ENCODE measurements around the gene RAB40AL. TPM values are rescaled to one million over a fixed set of nuclear protein-coding genes. Genes with fewer than 3 reads are reported as not detected.
"Not testable (repeated sequence)": the region's sequence is repeated elsewhere in the genome, so short reads cannot be mapped to it uniquely, and the experiment has no call there.

Gene RAB40AL
- total RNA-seq, 1 donor from 2014 or later: not detected

DNA sequence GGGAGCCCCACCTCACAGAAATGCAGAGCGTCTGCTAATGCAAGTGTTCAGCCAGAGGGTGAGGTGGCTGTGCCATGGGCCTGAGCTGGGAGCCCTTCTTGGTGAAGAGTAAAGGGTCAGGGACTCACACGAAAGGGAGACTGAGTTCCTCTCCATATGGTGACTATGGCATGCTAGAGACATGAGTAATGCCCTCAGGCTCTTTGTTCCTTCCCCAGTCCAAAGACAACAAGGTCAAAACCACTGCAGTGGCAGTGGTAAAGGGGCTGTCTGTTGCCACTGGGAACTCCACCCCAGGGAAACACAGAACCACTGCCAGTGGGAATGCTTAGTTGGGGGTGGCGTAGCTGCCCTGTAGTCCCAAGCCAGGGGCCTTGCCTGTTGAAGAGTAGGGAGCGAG, 22.4 kb downstream of the RAB40AL start:
- no peak for DNase-seq (ENCODE audit: low read depth)
- no peak overlapping the region for H3K4me3 ChIP-seq (ENCODE audit: low read depth, low read length)
- TF ChIP-seq, protein P1, sequence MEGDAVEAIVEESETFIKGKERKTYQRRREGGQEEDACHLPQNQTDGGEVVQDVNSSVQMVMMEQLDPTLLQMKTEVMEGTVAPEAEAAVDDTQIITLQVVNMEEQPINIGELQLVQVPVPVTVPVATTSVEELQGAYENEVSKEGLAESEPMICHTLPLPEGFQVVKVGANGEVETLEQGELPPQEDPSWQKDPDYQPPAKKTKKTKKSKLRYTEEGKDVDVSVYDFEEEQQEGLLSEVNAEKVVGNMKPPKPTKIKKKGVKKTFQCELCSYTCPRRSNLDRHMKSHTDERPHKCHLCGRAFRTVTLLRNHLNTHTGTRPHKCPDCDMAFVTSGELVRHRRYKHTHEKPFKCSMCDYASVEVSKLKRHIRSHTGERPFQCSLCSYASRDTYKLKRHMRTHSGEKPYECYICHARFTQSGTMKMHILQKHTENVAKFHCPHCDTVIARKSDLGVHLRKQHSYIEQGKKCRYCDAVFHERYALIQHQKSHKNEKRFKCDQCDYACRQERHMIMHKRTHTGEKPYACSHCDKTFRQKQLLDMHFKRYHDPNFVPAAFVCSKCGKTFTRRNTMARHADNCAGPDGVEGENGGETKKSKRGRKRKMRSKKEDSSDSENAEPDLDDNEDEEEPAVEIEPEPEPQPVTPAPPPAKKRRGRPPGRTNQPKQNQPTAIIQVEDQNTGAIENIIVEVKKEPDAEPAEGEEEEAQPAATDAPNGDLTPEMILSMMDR (IDR thresholded peaks at IDR 0.05; ENCODE audit: insufficient read depth, low read length, poor library complexity, severe bottlenecking): no peak

DNA sequence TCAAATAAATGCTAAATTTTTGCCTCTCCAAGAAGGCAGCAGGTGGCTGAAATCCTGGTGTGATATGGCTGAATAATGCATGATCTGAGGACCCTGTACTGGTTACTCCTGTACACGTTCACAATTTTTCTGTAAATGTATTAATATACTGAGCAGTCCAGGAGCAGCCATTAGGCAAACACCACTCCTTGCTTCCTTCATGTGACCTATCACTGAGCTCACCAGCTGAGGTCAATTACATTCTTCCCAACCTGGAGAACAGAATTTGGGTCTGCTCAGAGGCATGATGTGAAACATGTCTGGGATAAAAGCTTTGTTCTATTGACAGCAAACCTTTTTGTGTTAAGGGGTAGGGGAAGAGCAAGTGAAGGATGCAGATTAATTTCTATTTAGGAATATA, 26.9 kb downstream of the RAB40AL start:
- TF ChIP-seq, protein P1 (IDR thresholded peaks at IDR 0.05; ENCODE audit: insufficient read depth, low read length, poor library complexity, severe bottlenecking): no peak
- H3K36me3 ChIP-seq (ENCODE audit: control insufficient read depth, insufficient read depth, low read length): no peaks in the 10 kb centered on the region
- H3K4me3 ChIP-seq (ENCODE audit: low read depth, low read length): no peak overlapping the region
- peaks cover 3% of the 10 kb centered on the region for H3K27me3 ChIP-seq (ENCODE audit: control insufficient read depth, insufficient read depth, low read length)
- DNase-seq (ENCODE audit: low read depth): no peak

More for the DNA sequence above, 22.4 kb downstream of the RAB40AL start:
- no peaks in the 10 kb centered on the region for H3K36me3 ChIP-seq (ENCODE audit: control insufficient read depth, insufficient read depth, low read length)
- H3K27me3 ChIP-seq (ENCODE audit: control insufficient read depth, insufficient read depth, low read length): peaks cover 3% of the 10 kb centered on the region

DNA sequence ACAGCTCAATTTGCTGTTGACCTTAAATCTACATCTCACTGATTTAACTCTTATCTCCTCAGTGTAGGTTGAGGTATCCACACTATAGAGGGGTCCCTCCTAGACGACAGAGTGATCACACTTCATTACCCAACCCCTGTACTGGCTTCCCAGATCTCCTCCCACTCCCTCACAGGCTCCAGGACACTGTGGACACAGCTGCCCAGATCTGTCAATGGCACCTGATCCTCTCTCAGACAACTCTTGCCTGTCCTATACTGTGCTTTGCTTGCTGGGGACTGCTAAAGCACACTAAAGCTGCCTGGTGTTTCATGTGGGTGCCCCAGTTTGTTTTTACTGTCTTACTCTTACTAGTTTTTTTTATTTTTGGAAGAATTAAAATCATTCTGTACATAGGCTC, 27.9 kb downstream of the RAB40AL start:
- no peaks in the 10 kb centered on the region for H3K36me3 ChIP-seq (ENCODE audit: control insufficient read depth, insufficient read depth, low read length)
- no peak overlapping the region for H3K4me3 ChIP-seq (ENCODE audit: low read depth, low read length)
- DNase-seq (ENCODE audit: low read depth): no peak
- TF ChIP-seq, protein P1 (IDR thresholded peaks at IDR 0.05; ENCODE audit: insufficient read depth, low read length, poor library complexity, severe bottlenecking): no peak
- H3K27me3 ChIP-seq (ENCODE audit: control insufficient read depth, insufficient read depth, low read length): no peaks in the 10 kb centered on the region

DNA sequence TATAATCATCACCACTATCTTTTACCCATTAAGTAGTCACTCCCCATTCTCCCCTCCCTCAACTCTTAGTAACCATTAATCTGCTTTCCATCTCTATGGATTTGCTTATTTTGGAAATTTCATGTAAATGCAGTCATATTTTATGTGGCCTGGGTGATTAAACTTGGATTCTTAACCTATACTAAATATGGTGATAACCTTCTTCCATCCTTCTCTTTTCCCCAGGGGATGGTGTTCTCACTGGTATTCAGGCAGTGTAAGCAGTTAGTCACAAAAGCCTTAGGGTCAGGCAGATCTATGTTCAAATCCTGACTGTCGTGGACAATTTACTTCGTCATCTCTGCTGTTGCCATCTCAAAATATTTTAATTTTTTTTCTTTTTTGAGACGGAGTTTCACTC, 29.6 kb downstream of the RAB40AL start:
- no peak overlapping the region for H3K4me3 ChIP-seq (ENCODE audit: low read depth, low read length)
- DNase-seq (ENCODE audit: low read depth): no peak
- no peaks in the 10 kb centered on the region for H3K27me3 ChIP-seq (ENCODE audit: control insufficient read depth, insufficient read depth, low read length)
- TF ChIP-seq, protein P1 (IDR thresholded peaks at IDR 0.05; ENCODE audit: insufficient read depth, low read length, poor library complexity, severe bottlenecking): no peak
- no peaks in the 10 kb centered on the region for H3K36me3 ChIP-seq (ENCODE audit: control insufficient read depth, insufficient read depth, low read length)

DNA sequence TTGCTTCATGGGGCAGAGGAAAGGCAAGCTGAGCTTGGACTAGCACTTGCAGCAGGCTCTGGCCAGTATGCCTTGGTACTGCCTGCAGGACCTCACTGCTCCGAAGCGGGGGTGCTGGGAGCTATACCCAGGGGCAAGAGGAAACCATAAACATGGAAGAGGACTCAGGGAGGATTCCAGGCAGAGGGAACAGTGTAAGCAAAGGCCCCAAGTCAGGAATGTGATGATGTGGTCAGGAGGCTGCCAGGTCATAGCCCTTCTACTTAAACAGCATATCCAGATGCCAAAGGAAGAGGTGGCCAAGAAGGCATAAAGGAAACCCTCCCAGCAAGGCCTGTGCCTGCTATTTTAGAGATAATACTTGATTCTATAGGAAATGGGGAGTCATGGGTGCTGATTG, 31.1 kb downstream of the RAB40AL start:
- DNase-seq (ENCODE audit: low read depth): no peak
- H3K27me3 ChIP-seq (ENCODE audit: control insufficient read depth, insufficient read depth, low read length): no peaks in the 10 kb centered on the region
- no peak overlapping the region for H3K4me3 ChIP-seq (ENCODE audit: low read depth, low read length)
- TF ChIP-seq, protein P1 (IDR thresholded peaks at IDR 0.05; ENCODE audit: insufficient read depth, low read length, poor library complexity, severe bottlenecking): no peak
- H3K36me3 ChIP-seq (ENCODE audit: control insufficient read depth, insufficient read depth, low read length): no peaks in the 10 kb centered on the region

DNA sequence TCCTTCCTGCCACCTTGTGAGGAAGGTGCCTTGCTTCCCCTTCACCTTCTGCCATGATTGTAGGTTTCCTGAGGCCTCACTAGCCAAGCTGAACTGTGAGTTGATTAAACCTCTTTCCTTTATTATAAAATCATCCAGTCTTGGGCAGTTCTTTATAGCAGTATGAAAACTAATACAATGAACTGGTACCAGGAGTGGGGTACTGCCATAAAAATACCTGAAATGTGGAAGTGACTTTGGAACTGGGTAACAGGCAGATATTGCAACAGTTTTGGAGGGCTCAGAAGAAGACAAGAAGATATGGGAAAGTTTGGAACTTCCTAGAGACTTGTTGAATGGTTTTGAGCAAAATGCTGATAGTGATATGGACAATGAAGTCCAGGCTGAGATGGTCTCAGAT, 34.5 kb downstream of the RAB40AL start:
- H3K36me3 ChIP-seq (ENCODE audit: control insufficient read depth, insufficient read depth, low read length); H3K27me3 ChIP-seq (ENCODE audit: control insufficient read depth, insufficient read depth, low read length); H3K4me3 ChIP-seq (ENCODE audit: low read depth, low read length); DNase-seq (ENCODE audit: low read depth): not testable (repeated sequence)
